Trophoblast cell (in vitro differentiated cells and primary cell): Measurements from ENCODE around the gene ABR.
"Not testable (repeated sequence)": the region's sequence is repeated elsewhere in the genome, so short reads cannot be mapped to it uniquely, and the experiment has no call there.

Experiments used
- DNase-seq, 2 donors: peaks; one replicate each; pipeline ENCODE4 v3.0.0-alpha.2; 2016
- H2AFZ ChIP-seq: 2 replicates; pipeline ENCODE4 v1.6.1; 2013; ENCODE audit warnings: low read length, moderate library complexity, mild to moderate bottlenecking; ENCODE audit not compliant: insufficient read depth, poor library complexity
- H2AK5ac ChIP-seq: 2 replicates; pipeline ENCODE4 v1.6.1; 2013; ENCODE audit warnings: mild to moderate bottlenecking, low read length
- H2BK120ac ChIP-seq: 2 replicates; pipeline ENCODE4 v1.6.1; 2013; ENCODE audit warnings: low read length, mild to moderate bottlenecking, moderate library complexity; ENCODE audit not compliant: insufficient read depth, poor library complexity
- H2BK12ac ChIP-seq: 2 replicates; pipeline ENCODE4 v1.6.1; 2013; ENCODE audit warnings: mild to moderate bottlenecking, low read length, moderate library complexity
- H2BK5ac ChIP-seq: 2 replicates; pipeline ENCODE4 v1.6.1; 2013; ENCODE audit warnings: low read length, low read depth, moderate library complexity, mild to moderate bottlenecking; ENCODE audit not compliant: poor library complexity
- H3K14ac ChIP-seq: 2 replicates; pipeline ENCODE4 v1.6.1; 2013; ENCODE audit warnings: mild to moderate bottlenecking, low read length
- H3K18ac ChIP-seq: 2 replicates; pipeline ENCODE4 v1.6.1; 2013; ENCODE audit warnings: mild to moderate bottlenecking, low read length
- H3K23ac ChIP-seq: 2 replicates; pipeline ENCODE4 v1.6.1; 2013; ENCODE audit warnings: low read length
- H3K27ac ChIP-seq: 2 replicates; pipeline ENCODE4 v1.5.1; 2013; ENCODE audit warnings: low read depth, mild to moderate bottlenecking, inconsistent platforms, low read length, moderate library complexity
- H3K27me3 ChIP-seq: 2 replicates; pipeline ENCODE4 v1.6.1; 2013; ENCODE audit warnings: inconsistent platforms, mild to moderate bottlenecking, low read length, moderate library complexity; ENCODE audit not compliant: insufficient read depth
- H3K36me3 ChIP-seq, 2 experiments: 1 replicate in 1 of 2; 2 replicates in 1 of 2; pipeline ENCODE4 v1.6.1; 2013; ENCODE audit warnings: low read length in 2 of 2, mild to moderate bottlenecking in 2 of 2, moderate library complexity in 1 of 2; ENCODE audit not compliant: insufficient read depth in 2 of 2, control insufficient read depth in 1 of 2
- H3K4ac ChIP-seq: 2 replicates; pipeline ENCODE4 v1.6.1; 2013; ENCODE audit warnings: low read depth, mild to moderate bottlenecking, low read length, moderate library complexity
- H3K4me1 ChIP-seq, 2 experiments: 1 replicate in 1 of 2; 2 replicates in 1 of 2; pipeline ENCODE4 v1.6.1; 2013; ENCODE audit warnings: low read length in 2 of 2, mild to moderate bottlenecking in 2 of 2, moderate library complexity in 1 of 2; ENCODE audit not compliant: insufficient read depth in 2 of 2, control insufficient read depth in 1 of 2
- H3K4me2 ChIP-seq: 2 replicates; pipeline ENCODE4 v1.6.1; 2013; ENCODE audit warnings: inconsistent platforms, mild to moderate bottlenecking, low read length, moderate library complexity
- H3K4me3 ChIP-seq: 2 replicates; pipeline ENCODE4 v1.5.1; 2013; ENCODE audit warnings: mild to moderate bottlenecking, low read depth, low read length, inconsistent platforms
- H3K79me1 ChIP-seq: one replicate; pipeline ENCODE4 v1.6.1; 2013; ENCODE audit warnings: low read length
- H3K79me2 ChIP-seq: 2 replicates; pipeline ENCODE4 v1.6.1; 2013; ENCODE audit warnings: low read length, mild to moderate bottlenecking; ENCODE audit not compliant: control insufficient read depth, insufficient read depth, poor library complexity
- H3K9ac ChIP-seq: 2 replicates; pipeline ENCODE4 v1.6.1; 2013; ENCODE audit warnings: mild to moderate bottlenecking, low read length
- H3K9me3 ChIP-seq: 2 replicates; pipeline ENCODE4 v1.6.1; 2013; ENCODE audit warnings: low read depth, mild to moderate bottlenecking, control low read depth, inconsistent platforms, low read length; ENCODE audit not compliant: insufficient read depth
- H4K12ac ChIP-seq: 2 replicates; pipeline ENCODE4 v1.6.1; 2013; ENCODE audit warnings: low read depth, mild to moderate bottlenecking, low read length, moderate library complexity
- H4K8ac ChIP-seq: 2 replicates; pipeline ENCODE4 v1.6.1; 2013; ENCODE audit warnings: low read depth, mild to moderate bottlenecking, low read length, moderate library complexity
- H4K91ac ChIP-seq: one replicate; pipeline ENCODE4 v1.6.1; 2013; ENCODE audit warnings: low read depth, mild to moderate bottlenecking, low read length, moderate library complexity
- WGBS: extraction: QIAGEN DNeasy Blood & Tissue Kit; methylation state at CpG from one replicate; pipeline ENCODE4 v1.1.7; 2013; ENCODE audit warnings: missing lambda C conversion rate; ENCODE audit not compliant: insufficient read length, insufficient coverage; ENCODE audit errors: extremely low coverage; 5-methylcytosine and 5-hydroxymethylcytosine counted together

ABR gene

DNA sequence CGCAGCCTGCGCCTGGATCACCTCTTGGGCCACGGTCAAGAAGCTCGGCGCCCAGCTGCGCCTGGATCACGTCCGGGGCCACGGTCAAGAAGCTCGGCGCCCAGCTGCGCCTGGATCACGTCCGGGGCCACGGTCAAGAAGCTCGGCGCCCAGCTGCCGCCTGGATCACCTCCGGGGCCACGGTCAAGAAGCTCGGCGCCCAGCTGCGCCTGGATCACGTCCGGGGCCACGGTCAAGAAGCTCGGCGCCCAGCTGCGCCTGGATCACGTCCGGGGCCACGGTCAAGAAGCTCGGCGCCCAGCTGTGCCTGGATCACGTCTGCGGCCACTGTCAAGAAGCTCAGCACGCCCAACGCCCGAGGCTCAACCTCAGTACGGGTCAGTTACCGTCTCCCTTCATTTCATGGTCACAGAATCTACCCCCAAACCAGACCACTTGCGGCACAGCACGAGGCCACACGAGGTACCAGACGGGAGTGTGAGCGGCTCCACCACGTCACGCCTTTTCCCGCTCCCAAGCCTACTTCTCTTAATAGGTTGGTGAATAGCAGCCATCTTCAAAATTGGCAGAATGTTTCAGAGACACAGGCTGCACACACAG is 131.2 kb downstream of the ABR start:
- not testable (repeated sequence) for H3K4ac ChIP-seq, H4K12ac ChIP-seq, H3K9me3 ChIP-seq, H3K18ac ChIP-seq, H2BK12ac ChIP-seq, H2BK5ac ChIP-seq, H3K23ac ChIP-seq, DNase-seq, H3K79me1 ChIP-seq, H2AFZ ChIP-seq, H2BK120ac ChIP-seq, H3K27ac ChIP-seq, H2AK5ac ChIP-seq, H4K8ac ChIP-seq, H3K14ac ChIP-seq, H3K4me3 ChIP-seq, H3K4me2 ChIP-seq, H3K27me3 ChIP-seq, H4K91ac ChIP-seq, H3K79me2 ChIP-seq, H3K9ac ChIP-seq
- H3K36me3 ChIP-seq: peaks cover 23 to 25% of the 10 kb centered on the region in 2 experiments
- peaks cover 11 to 12% of the 10 kb centered on the region in 2 experiments for H3K4me1 ChIP-seq
- no CpG with 5 or more reads among the region's 49 CpGs for WGBS

GRCh38 chr17:1047879-1048470 is 131.8 kb downstream of the ABR start:
- Histone ChIP-seq H4K91ac (peak overlapping the region; percentile 28), H2AK5ac (no peak overlapping the region), H3K14ac (no peak overlapping the region), H3K23ac (no peak overlapping the region), H3K27ac (no peak overlapping the region), H2BK12ac (no peak overlapping the region), H3K4me1 (peaks cover 11 to 12% of the 10 kb centered on the region in 2 experiments), H2BK5ac (no peak overlapping the region), H4K12ac (peak overlapping the region; percentile 27), H3K9me3 (no peaks in the 10 kb centered on the region), H3K4ac (peak overlapping the region; percentile 21), H3K4me2 (no peak overlapping the region), H3K27me3 (no peaks in the 10 kb centered on the region), H3K4me3 (no peak overlapping the region), H3K36me3 (peaks cover 22 to 25% of the 10 kb centered on the region in 2 experiments), H3K79me2 (no peaks in the 10 kb centered on the region), H3K79me1 (peaks cover 1% of the 10 kb centered on the region), H3K18ac (peak overlapping the region; percentile 18), H3K9ac (no peak overlapping the region), H4K8ac (no peak overlapping the region), H2BK120ac (peak overlapping the region; percentile 19), H2AFZ (no peak overlapping the region)
- no CpG with 5 or more reads among the region's 20 CpGs for WGBS
- DNase-seq: no peak

DNA sequence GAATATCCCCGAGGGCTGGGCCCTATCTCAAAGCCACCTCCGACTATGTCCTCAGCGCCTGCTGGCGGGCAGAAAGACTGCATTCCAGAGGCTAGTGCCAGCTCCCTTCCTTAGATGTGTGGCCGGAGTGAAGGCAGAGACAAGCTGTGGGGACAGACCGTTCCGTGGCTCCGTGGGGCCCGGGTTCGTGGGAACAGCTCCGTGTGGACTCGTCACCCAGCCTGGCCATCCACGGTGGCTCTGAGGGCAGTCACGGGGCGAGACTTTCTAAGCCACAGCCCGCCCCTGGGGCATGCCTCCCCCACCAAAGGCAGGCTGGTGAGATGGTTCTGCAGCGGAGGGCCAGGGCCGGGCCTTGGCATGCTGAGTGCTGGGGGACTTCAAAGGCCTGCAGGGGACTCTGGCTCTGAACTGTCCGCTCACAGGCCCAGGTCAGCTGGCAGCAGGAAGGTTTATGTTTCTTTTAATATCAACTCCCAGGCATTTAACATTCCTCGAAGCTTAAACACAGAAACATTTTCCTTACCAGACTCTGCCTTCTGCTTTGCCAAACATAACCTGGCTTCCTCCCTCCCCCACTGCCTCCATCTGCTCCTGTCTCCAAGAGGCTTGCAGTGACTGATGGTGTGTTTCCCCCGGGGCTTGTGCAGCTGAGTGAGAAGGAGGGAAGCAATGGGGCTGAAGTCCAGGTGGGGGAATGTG is 132.5 kb downstream of the ABR start:
- H3K23ac ChIP-seq: no peak overlapping the region
- H3K4me1 ChIP-seq: peaks cover 11 to 12% of the 10 kb centered on the region in 2 experiments
- H4K12ac ChIP-seq: no peak overlapping the region
- no peak overlapping the region for H3K4me3 ChIP-seq
- peak in 1 of 2 donors; percentile 60 for DNase-seq
- H4K91ac ChIP-seq: no peak overlapping the region
- H3K79me2 ChIP-seq: no peaks in the 10 kb centered on the region
- no peak overlapping the region for H3K9ac ChIP-seq
- H4K8ac ChIP-seq: no peak overlapping the region
- no peaks in the 10 kb centered on the region for H3K27me3 ChIP-seq
- H3K36me3 ChIP-seq: peaks cover 24 to 29% of the 10 kb centered on the region in 2 experiments
- H3K79me1 ChIP-seq: peaks cover 1% of the 10 kb centered on the region
- H3K4me2 ChIP-seq: no peak overlapping the region
- no peak overlapping the region for H2BK5ac ChIP-seq
- no peak overlapping the region for H2BK12ac ChIP-seq
- H3K4ac ChIP-seq: no peak overlapping the region
- H3K14ac ChIP-seq: no peak overlapping the region
- H3K27ac ChIP-seq: no peak overlapping the region
- WGBS: no CpG with 5 or more reads among the region's 21 CpGs
- no peak overlapping the region for H2BK120ac ChIP-seq
- no peak overlapping the region for H3K18ac ChIP-seq
- no peak overlapping the region for H2AFZ ChIP-seq
- H2AK5ac ChIP-seq: no peak overlapping the region
- peaks cover 3% of the 10 kb centered on the region for H3K9me3 ChIP-seq

- Histone ChIP-seq H3K27me3 (no peaks in the 10 kb centered on the region), H2BK12ac (no peak overlapping the region), H3K4ac (no peak overlapping the region), H3K14ac (no peak overlapping the region), H3K23ac (no peak overlapping the region), H2AK5ac (no peak overlapping the region), H3K36me3 (peaks cover 26 to 32% of the 10 kb centered on the region in 2 experiments), H4K8ac (no peak overlapping the region), H3K9me3 (peaks cover 5% of the 10 kb centered on the region), H3K27ac (no peak overlapping the region), H3K79me1 (peaks cover 1% of the 10 kb centered on the region), H3K4me1 (peaks cover 11 to 12% of the 10 kb centered on the region in 2 experiments), H3K9ac (no peak overlapping the region), H3K79me2 (no peaks in the 10 kb centered on the region), H2AFZ (no peak overlapping the region), H4K12ac (no peak overlapping the region), H2BK5ac (no peak overlapping the region), H4K91ac (no peak overlapping the region), H3K4me2 (no peak overlapping the region), H3K4me3 (no peak overlapping the region), H3K18ac (no peak overlapping the region), H2BK120ac (no peak overlapping the region)
- DNase-seq: no peak
- no CpG with 5 or more reads among the region's 9 CpGs for WGBS
Observed at GRCh38 chr17:1045456-1045855, 134.3 kb downstream of the ABR start.
